Dendritic cell treated with granulocyte-macrophage colony-stimulating factor and Interleukin-4, amounts not matched to agents 40 ng/mL and 50 ng/mL, for 4 days (primary cell): ENCODE measurements around the gene EIF1.

Experiments
- H3K27ac Mint-ChIP-seq: one replicate; pipeline ENCODE4 v1.8.0; 2022; ENCODE audit warnings: mild to moderate bottlenecking, mixed read lengths
- H3K27me3 Mint-ChIP-seq: one replicate; pipeline ENCODE4 v1.8.0; 2022; ENCODE audit warnings: mild to moderate bottlenecking, mixed read lengths
- H3K36me3 Mint-ChIP-seq: one replicate; pipeline ENCODE4 v1.8.0; 2022; ENCODE audit warnings: low read depth, mixed read lengths
- H3K4me1 Mint-ChIP-seq: one replicate; pipeline ENCODE4 v1.8.0; 2022; ENCODE audit warnings: low read depth, mixed read lengths
- H3K4me3 Mint-ChIP-seq: one replicate; pipeline ENCODE4 v1.8.0; 2022; ENCODE audit warnings: mild to moderate bottlenecking, moderate library complexity, mixed read lengths
- H3K9me3 Mint-ChIP-seq: one replicate; pipeline ENCODE4 v1.8.0; 2022; ENCODE audit warnings: mixed read lengths
- intact Hi-C: fragments of 100-400 bp; cut with micrococcal nuclease; formaldehyde crosslinking; loops from one replicate; pipeline ENCODE4 v1.15.0; 2022

Gene EIF1

DNA sequence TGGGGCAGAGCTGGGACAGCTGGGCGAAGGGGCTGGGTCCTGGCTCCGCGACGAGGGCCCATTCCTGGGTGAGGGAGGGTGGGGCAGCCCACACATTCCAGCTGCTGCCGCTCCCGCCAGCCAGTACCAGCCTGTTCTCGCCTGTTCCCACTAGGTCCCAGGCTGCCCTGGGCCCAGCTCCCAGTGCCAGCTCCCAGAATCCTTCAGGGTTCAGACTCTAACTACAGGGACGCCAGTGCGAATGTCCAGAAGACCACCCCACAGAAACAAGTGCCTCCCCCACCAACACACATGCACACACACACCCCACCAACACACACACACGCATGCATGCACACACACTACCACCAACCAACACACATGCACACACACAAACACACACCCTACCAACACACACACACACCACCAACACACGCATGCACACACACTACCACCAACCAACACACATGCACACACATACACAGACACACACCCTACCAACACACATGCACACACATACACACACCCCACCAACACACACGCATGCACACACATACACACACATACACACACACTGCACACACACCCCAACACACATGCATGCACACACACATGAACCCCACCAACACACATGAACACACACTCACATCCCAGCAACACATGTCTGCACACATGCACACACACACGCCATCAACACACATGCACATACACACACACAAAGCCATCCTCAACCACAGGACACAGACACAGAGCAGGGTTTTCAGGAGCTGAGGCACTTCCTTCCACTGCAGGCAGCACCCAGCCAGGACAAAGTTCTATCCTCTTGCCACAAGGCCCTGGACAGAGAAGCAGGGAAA lies 36.8 kb upstream of the EIF1 start:
- no peaks in the 10 kb centered on the region for H3K9me3 Mint-ChIP-seq
- peaks cover 23% of the 10 kb centered on the region for H3K4me1 Mint-ChIP-seq
- no peak overlapping the region for H3K27ac Mint-ChIP-seq
- H3K27me3 Mint-ChIP-seq = peaks cover 12% of the 10 kb centered on the region
- intact Hi-C loops = no loop called here
- no peaks in the 10 kb centered on the region for H3K36me3 Mint-ChIP-seq
- no peak overlapping the region for H3K4me3 Mint-ChIP-seq

DNA sequence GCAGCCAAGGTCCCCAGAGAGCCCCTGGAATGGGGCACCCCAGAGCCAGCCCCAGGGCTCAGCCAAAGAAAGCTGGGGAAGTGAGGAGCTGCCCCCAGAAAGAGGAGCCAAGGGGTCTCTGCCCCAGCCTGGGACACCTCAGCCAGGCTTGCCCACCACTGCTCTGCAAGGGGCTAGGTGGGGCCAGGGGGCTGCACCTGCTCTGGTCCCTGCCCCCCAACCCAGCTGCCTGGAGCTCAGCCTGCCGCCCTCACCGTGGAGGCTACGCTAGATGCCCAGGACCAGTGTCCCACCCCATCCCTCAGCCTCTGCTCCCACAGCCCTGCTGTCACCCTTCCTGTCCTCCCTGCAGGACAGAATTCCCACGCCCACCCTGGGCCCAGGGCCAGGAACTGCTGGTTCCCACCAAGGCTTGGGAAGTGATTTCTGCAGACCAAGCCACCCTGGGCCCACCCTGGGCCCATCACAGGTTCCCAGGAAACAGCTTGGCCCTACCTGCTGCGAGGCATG lies 36.2 kb upstream of the EIF1 start:
- H3K27ac Mint-ChIP-seq = no peak overlapping the region
- H3K4me3 Mint-ChIP-seq = no peak overlapping the region
- H3K36me3 Mint-ChIP-seq = no peaks in the 10 kb centered on the region
- intact Hi-C loops = no loop called here
- H3K4me1 Mint-ChIP-seq = peaks cover 19% of the 10 kb centered on the region
- H3K27me3 Mint-ChIP-seq = peaks cover 13% of the 10 kb centered on the region
- H3K9me3 Mint-ChIP-seq = no peaks in the 10 kb centered on the region

DNA sequence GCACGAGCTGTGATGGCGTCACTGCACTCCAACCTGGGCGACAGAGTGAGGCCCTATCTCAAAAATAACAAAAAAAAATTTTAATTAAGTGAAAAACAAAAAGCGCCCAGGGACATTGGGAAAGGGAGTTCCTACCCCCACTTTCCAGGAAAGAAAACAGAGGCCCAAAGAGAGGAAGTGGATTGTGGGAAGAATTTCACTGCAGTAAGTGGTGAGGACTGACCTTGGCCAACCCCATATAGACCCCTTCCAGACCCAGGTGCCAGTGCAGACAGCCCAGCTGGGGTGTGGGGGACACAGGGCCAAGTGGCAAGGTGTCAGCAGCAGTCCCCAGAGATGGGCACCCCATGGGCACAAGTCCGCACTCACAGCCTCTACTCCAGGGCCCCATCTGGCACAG lies 35.3 kb upstream of the EIF1 start:
- no peaks in the 10 kb centered on the region for H3K9me3 Mint-ChIP-seq
- no peaks in the 10 kb centered on the region for H3K36me3 Mint-ChIP-seq

DNA sequence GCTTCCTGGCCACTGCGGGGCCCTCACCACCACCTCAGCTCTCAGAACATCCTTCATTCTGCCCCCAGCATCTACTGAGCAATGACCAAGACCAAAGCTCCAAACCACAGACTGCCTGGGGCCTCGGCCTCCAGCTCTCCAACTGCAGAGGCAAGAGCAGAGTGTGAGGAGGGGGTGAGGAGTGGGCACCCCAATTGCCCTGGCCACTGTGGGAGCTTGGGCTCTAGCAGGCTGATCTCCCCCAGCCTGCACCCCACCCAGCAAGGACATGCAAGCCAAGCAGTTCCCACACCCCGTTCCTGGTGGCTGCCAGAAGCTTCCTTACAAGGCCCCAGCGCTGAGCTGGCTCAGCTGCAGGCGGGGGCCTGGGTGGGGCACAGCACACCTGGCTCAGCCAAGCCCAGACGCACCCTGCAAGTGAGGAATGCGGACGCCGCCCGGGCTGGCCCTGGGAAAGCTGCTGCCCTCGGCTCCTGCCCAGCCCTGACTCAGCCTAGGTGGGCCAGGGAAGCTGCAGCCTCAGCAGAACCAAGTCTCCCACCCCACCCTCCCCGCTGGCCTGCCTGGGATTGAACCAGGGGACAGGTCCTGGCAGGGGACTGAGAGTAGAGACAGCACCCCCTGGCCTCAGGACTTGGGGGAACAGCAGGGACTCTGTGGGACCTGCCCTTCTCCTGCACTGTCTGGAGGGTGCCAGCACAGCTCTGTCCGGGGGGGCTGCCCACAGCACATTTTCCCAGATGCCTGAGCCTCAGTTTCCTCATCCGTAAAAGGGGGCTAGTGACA lies 34.6 kb upstream of the EIF1 start:
- peaks cover 8% of the 10 kb centered on the region for H3K27me3 Mint-ChIP-seq
- H3K27ac Mint-ChIP-seq = no peak overlapping the region
- intact Hi-C loops = no loop called here
- no peak overlapping the region for H3K4me3 Mint-ChIP-seq
- no peaks in the 10 kb centered on the region for H3K36me3 Mint-ChIP-seq
- H3K9me3 Mint-ChIP-seq = no peaks in the 10 kb centered on the region
- H3K4me1 Mint-ChIP-seq = peaks cover 4% of the 10 kb centered on the region

More for the DNA sequence above, 35.3 kb upstream of the EIF1 start:
- Mint-ChIP-seq H3K4me1 (peaks cover 10% of the 10 kb centered on the region), H3K27me3 (peaks cover 10% of the 10 kb centered on the region), H3K4me3 (no peak overlapping the region), H3K27ac (no peak overlapping the region)
- intact Hi-C loops = no loop called here

DNA sequence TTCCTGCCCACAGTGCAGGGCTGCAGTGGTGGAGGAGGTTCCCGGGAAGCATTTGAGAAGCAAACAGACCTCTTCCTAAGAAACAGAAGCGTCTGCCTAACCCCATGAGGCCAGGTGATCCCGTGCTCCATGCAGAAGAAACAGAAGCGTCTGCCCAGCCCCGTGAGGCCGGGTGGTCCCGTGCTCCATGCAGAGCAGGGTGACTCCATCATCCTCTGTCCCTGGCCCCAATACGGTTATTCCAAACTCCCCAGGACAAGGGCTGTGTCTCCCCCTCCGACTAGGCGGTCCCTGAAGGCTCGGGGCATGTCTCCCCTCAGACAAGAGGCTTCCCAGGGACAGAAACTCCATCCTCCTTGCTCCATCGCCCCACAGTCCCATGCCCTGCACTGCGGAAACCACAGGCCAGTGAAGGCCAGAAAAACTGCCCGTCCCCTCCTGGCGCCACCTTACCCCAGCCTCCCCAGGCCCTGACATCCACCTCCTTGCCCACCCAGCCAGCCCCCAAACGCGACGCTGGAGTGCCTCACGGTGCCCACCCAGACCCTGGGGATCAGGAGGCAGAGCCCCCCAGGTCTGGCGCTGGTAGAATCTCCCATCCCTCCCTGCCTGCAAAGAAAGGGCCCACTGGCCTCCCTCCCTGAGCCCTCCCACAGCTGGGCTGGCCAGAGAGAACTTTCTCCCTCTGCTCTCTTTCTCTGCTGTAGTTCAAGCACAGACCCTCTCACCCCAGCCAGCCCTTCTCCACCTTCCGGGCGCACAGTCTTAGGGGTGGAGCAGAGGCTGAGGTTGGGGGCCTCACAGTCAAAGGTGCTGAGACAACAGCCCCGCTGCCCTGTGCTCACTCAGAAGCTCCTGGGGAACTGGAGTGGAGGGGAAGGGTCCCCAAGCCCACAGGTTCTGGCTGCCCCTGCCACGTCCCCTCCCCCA lies 33.7 kb upstream of the EIF1 start:
- H3K27me3 Mint-ChIP-seq = peaks cover 10% of the 10 kb centered on the region
- no peak overlapping the region for H3K4me3 Mint-ChIP-seq
- H3K27ac Mint-ChIP-seq = no peak overlapping the region
- intact Hi-C loops = no loop called here
- peaks cover 4% of the 10 kb centered on the region for H3K4me1 Mint-ChIP-seq
- H3K36me3 Mint-ChIP-seq = no peaks in the 10 kb centered on the region
- H3K9me3 Mint-ChIP-seq = no peaks in the 10 kb centered on the region

DNA sequence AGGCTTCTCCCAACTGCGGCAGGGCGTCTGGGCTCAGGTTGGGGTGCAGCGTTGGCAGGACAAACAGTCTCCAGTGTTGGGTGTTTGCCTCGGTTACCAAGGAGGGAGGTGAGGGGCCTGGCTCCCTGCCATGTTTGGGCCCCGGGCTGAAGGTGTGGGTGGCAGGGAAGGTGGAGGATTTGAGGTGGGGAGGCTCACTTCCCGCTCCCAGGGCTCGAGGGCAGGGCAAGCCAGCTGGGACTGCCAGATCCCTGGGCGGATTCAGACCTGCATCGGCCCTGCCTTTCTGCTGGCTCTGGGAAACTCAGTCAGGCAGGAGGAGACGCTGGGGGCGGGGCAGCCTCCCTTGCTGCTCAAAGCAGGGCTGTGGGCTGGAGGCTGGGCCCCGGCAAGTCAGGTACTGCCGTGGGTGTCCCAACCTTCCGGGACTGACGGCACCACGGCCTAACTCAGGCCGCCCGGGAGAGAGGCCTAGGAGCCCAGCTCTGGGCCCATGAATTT lies 33.0 kb upstream of the EIF1 start:
- H3K27ac Mint-ChIP-seq = no peak overlapping the region

DNA sequence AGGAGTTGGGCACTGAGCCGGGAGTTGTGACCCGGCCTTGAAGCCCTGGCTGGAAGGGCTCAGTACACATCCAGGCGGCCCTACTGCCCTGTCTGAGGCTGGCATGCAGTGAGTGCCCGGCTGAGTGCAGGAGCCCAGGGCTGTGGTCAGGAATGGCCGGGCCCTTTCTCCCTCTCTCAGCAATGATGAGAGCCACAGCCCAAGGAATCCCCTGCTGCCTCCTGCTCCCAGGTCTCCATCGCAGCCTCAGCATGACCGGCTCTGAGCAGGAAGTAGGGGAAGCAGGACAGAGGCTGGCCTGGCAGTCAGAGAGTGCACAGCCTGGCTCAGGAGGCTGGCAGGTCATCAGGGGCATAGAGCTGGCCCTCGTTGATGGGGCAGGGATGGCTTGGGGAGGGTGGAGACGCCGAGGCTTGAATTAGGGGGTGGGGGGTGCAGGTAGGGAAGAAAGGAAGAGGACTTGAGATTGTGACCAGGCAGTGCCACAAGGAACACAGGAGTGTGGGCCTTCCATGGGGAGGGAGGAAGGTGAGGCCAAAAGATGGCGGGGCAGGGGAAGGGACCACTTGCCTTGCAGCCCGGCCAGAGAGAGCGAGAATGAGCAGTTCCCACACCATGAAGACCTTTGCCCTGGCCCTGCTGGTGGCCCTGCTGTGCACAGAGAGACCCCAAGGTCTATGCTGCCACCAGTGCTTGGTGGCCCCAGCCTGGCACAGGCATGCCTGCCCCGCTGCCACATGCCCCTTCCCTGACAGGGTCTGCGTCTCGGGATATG lies 32.2 kb upstream of the EIF1 start:
- H3K27me3 Mint-ChIP-seq = peaks cover 15% of the 10 kb centered on the region
- no peaks in the 10 kb centered on the region for H3K9me3 Mint-ChIP-seq
- no peak overlapping the region for H3K4me3 Mint-ChIP-seq
- intact Hi-C loops = no loop called here
- no peak overlapping the region for H3K27ac Mint-ChIP-seq
- H3K36me3 Mint-ChIP-seq = no peaks in the 10 kb centered on the region
- peaks cover 4% of the 10 kb centered on the region for H3K4me1 Mint-ChIP-seq

More for the DNA sequence above, 33.0 kb upstream of the EIF1 start:
- Mint-ChIP-seq H3K9me3 (no peaks in the 10 kb centered on the region), H3K4me1 (peaks cover 4% of the 10 kb centered on the region), H3K4me3 (no peak overlapping the region), H3K36me3 (no peaks in the 10 kb centered on the region), H3K27me3 (peaks cover 14% of the 10 kb centered on the region)
- intact Hi-C loops = no loop called here

DNA sequence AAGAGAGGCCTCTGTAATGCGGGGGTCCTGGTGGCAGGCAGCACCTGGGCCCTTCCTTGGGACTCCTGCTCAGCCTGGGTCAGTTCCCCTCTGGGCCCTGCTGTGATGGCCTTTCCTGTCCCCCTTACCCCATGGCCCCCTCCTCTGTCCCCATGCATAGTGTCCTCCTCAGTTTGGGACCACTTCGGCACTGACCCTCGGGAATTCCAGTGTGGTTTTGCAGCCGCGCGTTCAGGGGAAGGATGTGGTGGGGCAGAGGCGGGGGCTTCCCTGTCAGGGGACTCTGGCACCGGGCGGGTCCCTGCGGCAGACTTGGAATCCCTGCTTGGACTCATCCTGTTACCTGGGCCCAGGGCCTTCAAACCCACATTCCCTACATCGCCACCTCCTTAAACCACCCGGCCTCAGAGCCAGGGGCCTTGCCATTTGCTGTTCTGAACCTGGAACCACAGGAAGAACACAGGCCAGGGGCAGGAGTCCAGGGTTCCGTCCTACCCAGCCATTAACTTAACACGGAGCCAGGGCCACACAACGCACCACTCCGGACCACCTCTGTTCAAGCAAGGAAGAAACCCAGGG lies 31.4 kb upstream of the EIF1 start:
- H3K4me1 Mint-ChIP-seq = peaks cover under 1% of the 10 kb centered on the region
- H3K9me3 Mint-ChIP-seq = no peaks in the 10 kb centered on the region
- peaks cover 15% of the 10 kb centered on the region for H3K27me3 Mint-ChIP-seq
- intact Hi-C loops = no loop called here
- no peak overlapping the region for H3K4me3 Mint-ChIP-seq
- no peak overlapping the region for H3K27ac Mint-ChIP-seq
- H3K36me3 Mint-ChIP-seq = no peaks in the 10 kb centered on the region

DNA sequence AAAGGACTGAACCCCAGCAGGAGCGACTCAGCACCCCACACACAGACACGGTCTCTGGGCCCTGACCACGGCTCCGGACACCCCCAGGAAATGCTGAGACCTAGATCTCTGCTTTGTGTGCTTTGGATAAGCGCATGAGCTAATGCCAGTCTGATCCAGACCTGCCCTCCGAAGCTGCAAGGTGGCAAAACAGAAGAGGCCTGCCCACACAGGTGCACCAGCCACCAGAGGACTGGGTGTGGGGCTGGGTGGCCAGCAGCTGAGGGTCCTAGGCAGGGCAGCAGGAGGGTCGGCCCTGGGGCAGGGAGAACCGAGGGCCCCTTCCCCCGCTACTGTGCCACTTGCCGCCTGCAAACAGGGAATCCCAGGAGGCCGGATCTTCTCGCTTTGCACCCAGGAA lies 30.7 kb upstream of the EIF1 start:
- peaks cover 17% of the 10 kb centered on the region for H3K27me3 Mint-ChIP-seq
- intact Hi-C loops = no loop called here
- H3K4me1 Mint-ChIP-seq = no peaks in the 10 kb centered on the region
- no peaks in the 10 kb centered on the region for H3K36me3 Mint-ChIP-seq
- no peaks in the 10 kb centered on the region for H3K9me3 Mint-ChIP-seq
- H3K27ac Mint-ChIP-seq = no peak overlapping the region
- no peak overlapping the region for H3K4me3 Mint-ChIP-seq

DNA sequence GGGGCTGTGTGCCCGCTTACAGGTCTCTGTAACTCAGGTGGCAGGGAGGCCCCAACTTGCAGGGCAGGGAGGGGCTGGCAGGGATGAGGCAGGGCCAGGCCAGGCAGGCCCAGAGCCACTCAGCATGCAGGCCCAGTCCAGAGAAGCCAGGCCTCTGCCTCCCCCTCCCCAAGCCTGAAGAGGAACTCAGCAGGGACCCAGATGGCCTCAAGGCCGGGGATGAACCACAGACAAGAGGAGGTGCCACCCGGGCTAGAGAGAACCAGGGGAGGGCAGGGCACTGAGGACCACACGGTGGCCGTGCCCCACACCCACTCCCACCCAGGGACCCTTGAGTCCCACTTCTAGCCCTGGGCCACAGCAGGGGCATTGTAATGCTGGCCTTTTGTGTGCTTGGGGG lies 29.8 kb upstream of the EIF1 start:
- Mint-ChIP-seq H3K9me3 (no peaks in the 10 kb centered on the region), H3K27ac (no peak overlapping the region), H3K27me3 (peaks cover 26% of the 10 kb centered on the region), H3K4me3 (no peak overlapping the region), H3K36me3 (no peaks in the 10 kb centered on the region), H3K4me1 (no peaks in the 10 kb centered on the region)
- intact Hi-C loops = no loop called here

DNA sequence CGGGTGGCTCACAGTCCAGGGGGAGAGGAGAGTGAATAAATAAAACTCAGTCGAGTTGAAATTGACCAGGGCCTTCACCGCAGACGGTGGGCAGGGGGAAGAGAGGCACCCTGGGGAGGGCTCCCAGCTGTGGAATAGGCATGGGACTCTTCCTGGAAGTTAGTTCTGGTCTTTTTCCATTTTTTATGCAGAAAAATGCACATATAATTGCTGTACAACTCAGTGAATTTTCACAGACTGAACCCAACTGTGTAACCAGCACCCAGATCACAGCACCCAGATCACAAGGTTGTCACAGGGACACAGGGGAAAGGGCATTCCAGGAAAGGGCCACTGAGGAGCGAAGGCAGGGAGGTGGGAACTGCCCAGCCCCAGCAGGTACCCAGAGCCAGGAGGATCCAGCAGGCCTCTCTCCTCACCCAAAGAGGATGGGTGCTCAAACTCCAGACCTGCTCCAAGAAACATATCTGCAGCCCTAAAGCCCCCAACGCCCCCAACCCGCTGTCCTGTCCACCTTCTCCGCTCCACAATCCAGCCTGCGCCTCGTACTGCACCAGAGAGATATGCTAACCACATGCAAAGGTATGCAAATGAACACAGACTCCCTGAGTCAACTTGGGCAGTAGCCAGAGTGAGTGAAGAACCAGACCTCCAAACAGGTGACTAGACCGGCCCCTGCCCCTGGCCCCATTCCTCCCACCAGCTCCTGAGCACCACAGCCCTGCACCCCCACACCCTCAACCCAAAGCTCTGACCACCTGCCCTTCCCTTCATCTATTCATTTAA lies 29.1 kb upstream of the EIF1 start:
- Mint-ChIP-seq H3K4me1 (no peaks in the 10 kb centered on the region), H3K9me3 (no peaks in the 10 kb centered on the region), H3K36me3 (no peaks in the 10 kb centered on the region), H3K4me3 (no peak overlapping the region), H3K27ac (no peak overlapping the region), H3K27me3 (peaks cover 32% of the 10 kb centered on the region)
- intact Hi-C loops = loop anchor here (5.0 kb wide), 1 partner anchor 172 kb away; the partner anchor contains the start of gene KRT36

DNA sequence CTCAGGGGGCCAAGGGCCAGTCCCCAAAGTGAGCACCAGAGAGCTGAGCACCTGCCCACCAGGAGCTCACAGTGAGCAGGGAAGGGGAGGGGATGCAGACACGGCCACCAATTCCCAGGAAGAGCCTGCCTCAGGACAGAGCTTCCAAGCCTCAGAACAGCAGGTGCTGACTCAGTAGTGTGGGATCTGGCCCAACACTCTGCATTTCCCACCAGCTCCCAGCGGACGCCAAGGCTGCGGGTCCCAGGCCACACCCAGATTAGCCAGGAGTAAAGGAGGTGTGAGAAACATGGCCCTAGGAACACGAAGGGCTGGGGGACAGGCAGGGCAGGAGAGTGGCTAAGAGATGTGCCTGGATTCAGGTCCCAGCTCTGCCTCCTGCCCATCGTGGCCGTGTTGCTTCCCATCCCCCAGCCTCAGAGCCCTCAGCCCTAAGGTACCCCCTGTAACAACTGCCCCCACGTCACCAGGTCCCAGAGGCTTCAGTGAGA lies 28.4 kb upstream of the EIF1 start:
- Mint-ChIP-seq H3K27ac (no peak overlapping the region), H3K27me3 (peaks cover 34% of the 10 kb centered on the region), H3K9me3 (no peaks in the 10 kb centered on the region), H3K4me3 (no peak overlapping the region), H3K4me1 (peaks cover 2% of the 10 kb centered on the region), H3K36me3 (no peaks in the 10 kb centered on the region)
- intact Hi-C loops = loop anchor here (5.0 kb wide), 1 partner anchor 173 kb away; the partner anchor contains the start of gene KRT36
